Fibroblast of lung (primary cell): Measurements from ENCODE around the gene TIFAB. TPM values are rescaled to one million over a fixed set of nuclear protein-coding genes. Genes with fewer than 3 reads are reported as not detected.

Experiments used
- DNase-seq, 2 donors: peaks; one replicate each; pipeline versions ENCODE4 v3.0.0 to v3.0.0-alpha.2; 2010; ENCODE audit warnings: low read depth in 2 of 2
- H2AFZ ChIP-seq: 2 replicates; pipeline ENCODE4 v1.5.1; 2012; ENCODE audit warnings: low read length, control low read depth, inconsistent platforms
- H3K27ac ChIP-seq: 2 replicates; pipeline ENCODE4 v1.5.1; 2011; ENCODE audit warnings: low read length, control low read depth; ENCODE audit not compliant: insufficient read depth
- H3K27me3 ChIP-seq: 2 replicates; pipeline ENCODE4 v1.5.1; 2011; ENCODE audit warnings: mild to moderate bottlenecking, low read length; ENCODE audit not compliant: control insufficient read depth, insufficient read depth
- H3K36me3 ChIP-seq: 2 replicates; pipeline ENCODE4 v1.5.1; 2011; ENCODE audit warnings: low read length; ENCODE audit not compliant: control insufficient read depth, insufficient read depth
- H3K4me1 ChIP-seq: 2 replicates; pipeline ENCODE4 v1.5.1; 2011; ENCODE audit warnings: low read length; ENCODE audit not compliant: control insufficient read depth, insufficient read depth; ENCODE audit errors: extremely low read depth
- H3K4me2 ChIP-seq: 2 replicates; pipeline ENCODE4 v1.5.1; 2011; ENCODE audit warnings: low read length, control low read depth; ENCODE audit not compliant: insufficient read depth; ENCODE audit errors: extremely low read depth
- H3K4me3 ChIP-seq, 4 experiments: fragments of 200-600 bp in 1 of 4; sonication (generic) in 1 of 4; replicated peaks in 1 of 4; 2 replicates each; pipeline ENCODE4 v1.5.1; 2011 to 2016; ENCODE audit warnings: low read length in 4 of 4, low read depth in 3 of 4, mild to moderate bottlenecking in 3 of 4, control low read depth in 2 of 4, inconsistent platforms in 1 of 4, mixed read lengths in 1 of 4; ENCODE audit not compliant: insufficient read depth in 1 of 4; ENCODE audit errors: control extremely low read depth in 1 of 4
- H3K79me2 ChIP-seq: 2 replicates; pipeline ENCODE4 v1.5.1; 2012; ENCODE audit warnings: mild to moderate bottlenecking, low read length, inconsistent platforms; ENCODE audit not compliant: control insufficient read depth, insufficient read depth
- H3K9ac ChIP-seq: 2 replicates; pipeline ENCODE4 v1.5.1; 2011; ENCODE audit warnings: mild to moderate bottlenecking, low read length, control low read depth; ENCODE audit not compliant: insufficient read depth
- H3K9me3 ChIP-seq: 2 replicates; pipeline ENCODE4 v1.5.1; 2012; ENCODE audit warnings: low read depth, low read length; ENCODE audit not compliant: control insufficient read depth, insufficient read depth
- H4K20me1 ChIP-seq: 2 replicates; pipeline ENCODE4 v1.5.1; 2011; ENCODE audit warnings: low read length; ENCODE audit not compliant: control insufficient read depth, insufficient read depth; ENCODE audit errors: extremely low read depth
- CTCF ChIP-seq, 2 donors: IDR thresholded peaks in 1 of 2; conservative IDR thresholded peaks in 1 of 2; 1 replicate in 1 of 2; 2 replicates in 1 of 2; pipeline ENCODE4 v1.5.1; 2011 to 2012; ENCODE audit warnings: low read length in 2 of 2, control low read depth in 1 of 2, inconsistent platforms in 1 of 2, low read depth in 1 of 2, mild to moderate bottlenecking in 1 of 2
- EZH2 ChIP-seq: IDR thresholded peaks from 2 replicates; pipeline ENCODE4 v1.5.1; 2012; ENCODE audit warnings: low read length, control low read depth, mild to moderate bottlenecking; ENCODE audit errors: missing control alignments
- polyA plus RNA-seq, 2 donors: library from polyadenylated mRNA; depleted of rRNA in 1 of 2; stranded (reverse) in 1 of 2; unstranded in 1 of 2; fragments of >200 nt; gene quantifications; 2 replicates each; pipeline ENCODE4 v1.2.1, GENCODE V29; 2011 to 2012; ENCODE audit warnings: missing spikeins in 1 of 2
- total RNA-seq: library from RNA; depleted of rRNA; stranded (reverse); fragments of >200 nt; gene quantifications from 2 replicates; pipeline ENCODE4 v1.2.1, GENCODE V29; 2014

TIFAB gene
- total and polyA plus RNA-seq, 2 donors (not counting 1 experiment from before 2014, with no cell fraction given), result not detected

GRCh38 chr5:135422419-135422818 is 29.7 kb downstream of the TIFAB start:
- H3K27ac ChIP-seq, result no peak overlapping the region

GRCh38 chr5:135417083-135417482 is 35.1 kb downstream of the TIFAB start:
- H3K9ac ChIP-seq, result no peak overlapping the region
- no peak overlapping the region for H2AFZ ChIP-seq
- no peaks in the 10 kb centered on the region for H3K79me2 ChIP-seq
- H3K4me3 ChIP-seq, result no peak overlapping the region
- H3K27me3 ChIP-seq, result no peaks in the 10 kb centered on the region
- no peaks in the 10 kb centered on the region for H4K20me1 ChIP-seq
- no peak for DNase-seq
- H3K36me3 ChIP-seq, result no peaks in the 10 kb centered on the region
- H3K4me2 ChIP-seq, result no peak overlapping the region
- no peaks in the 10 kb centered on the region for H3K9me3 ChIP-seq
- TF ChIP-seq CTCF (conservative IDR thresholded peaks at IDR 0.05 in 1 of 2, IDR thresholded peaks at IDR 0.05 in 1 of 2; ENCODE audit: low read depth in 1 of 2, low read length in 2 of 2) (no peak), EZH2 (no peak)
- H3K27ac ChIP-seq, result no peak overlapping the region
- H3K4me1 ChIP-seq, result no peaks in the 10 kb centered on the region

More at GRCh38 chr5:135422419-135422818, 29.7 kb downstream of the TIFAB start:
- Histone ChIP-seq H2AFZ (no peak overlapping the region), H3K4me1 (no peaks in the 10 kb centered on the region), H3K9me3 (no peaks in the 10 kb centered on the region), H3K79me2 (no peaks in the 10 kb centered on the region), H3K27me3 (no peaks in the 10 kb centered on the region), H3K4me3 (no peak overlapping the region), H3K4me2 (no peak overlapping the region), H4K20me1 (no peaks in the 10 kb centered on the region), H3K36me3 (no peaks in the 10 kb centered on the region), H3K9ac (no peak overlapping the region)
- DNase-seq, result no peak
- no peak for TF ChIP-seq EZH2
- no peak for TF ChIP-seq CTCF (conservative IDR thresholded peaks at IDR 0.05 in 1 of 2, IDR thresholded peaks at IDR 0.05 in 1 of 2; ENCODE audit: low read depth in 1 of 2, low read length in 2 of 2)

- Histone ChIP-seq H3K9ac (no peak overlapping the region), H3K9me3 (no peaks in the 10 kb centered on the region), H3K36me3 (no peaks in the 10 kb centered on the region), H3K27ac (no peak overlapping the region), H3K4me2 (no peak overlapping the region), H2AFZ (no peak overlapping the region), H3K4me1 (no peaks in the 10 kb centered on the region), H4K20me1 (no peaks in the 10 kb centered on the region), H3K27me3 (no peaks in the 10 kb centered on the region), H3K79me2 (no peaks in the 10 kb centered on the region), H3K4me3 (no peak overlapping the region)
- DNase-seq, result no peak
- TF ChIP-seq EZH2, result no peak
- TF ChIP-seq CTCF (conservative IDR thresholded peaks at IDR 0.05 in 1 of 2, IDR thresholded peaks at IDR 0.05 in 1 of 2; ENCODE audit: low read depth in 1 of 2, low read length in 2 of 2), result no peak
These were observed 47.1 kb downstream of the TIFAB start for GRCh38 chr5:135405082-135405481.
